ENCODE data around the gene MRPL9.

Gene MRPL9

GRCh38 chr1:151713044-151713443 lies 50.3 kb downstream of the MRPL9 start:
- Histone ChIP-seq H3F3A (ENCODE audit: control insufficient read depth, insufficient read depth) (no peaks in the 10 kb centered on the region), H3K9me3 (ENCODE audit: control insufficient read depth, insufficient read depth, low read length) (no peaks in the 10 kb centered on the region), H4K20me1 (ENCODE audit: control insufficient read depth, insufficient read depth, low read depth, low read length) (no peaks in the 10 kb centered on the region), H3K27me3 (ENCODE audit: control insufficient read depth, low read length) (peaks cover 25% of the 10 kb centered on the region), H3K9me2 (replicated peaks; ENCODE audit: control insufficient read depth, low read length) (no peaks in the 10 kb centered on the region), H3K36me3 (ENCODE audit: control insufficient read depth, low read length) (no peaks in the 10 kb centered on the region), H3K4me3 (ENCODE audit: low read length) (no peak overlapping the region), H3K27ac (ENCODE audit: low read depth, low read length) (no peak overlapping the region), H3K79me2 (ENCODE audit: control insufficient read depth, low read length) (no peaks in the 10 kb centered on the region), H3K4me2 (ENCODE audit: low read length) (no peak overlapping the region), H3K4me1 (ENCODE audit: control insufficient read depth, low read length) (peaks cover 2% of the 10 kb centered on the region; the same call in 1 of the 2 replicates)
- no peak for TF ChIP-seq CTCF (IDR thresholded peaks at IDR 0.05; ENCODE audit: low read depth, low read length, poor library complexity, severe bottlenecking)
- no peak for TF ChIP-seq EZH2phosphoT487 (IDR thresholded peaks at IDR 0.05; ENCODE audit: borderline replicate concordance, low read length)

GRCh38 chr1:151711951-151712350 lies 51.3 kb downstream of the MRPL9 start:
- Histone ChIP-seq H3K27ac (ENCODE audit: low read depth, low read length) (no peak overlapping the region), H3K4me1 (ENCODE audit: control insufficient read depth, low read length) (peaks cover 2% of the 10 kb centered on the region; the same call in 1 of the 2 replicates)

DNA sequence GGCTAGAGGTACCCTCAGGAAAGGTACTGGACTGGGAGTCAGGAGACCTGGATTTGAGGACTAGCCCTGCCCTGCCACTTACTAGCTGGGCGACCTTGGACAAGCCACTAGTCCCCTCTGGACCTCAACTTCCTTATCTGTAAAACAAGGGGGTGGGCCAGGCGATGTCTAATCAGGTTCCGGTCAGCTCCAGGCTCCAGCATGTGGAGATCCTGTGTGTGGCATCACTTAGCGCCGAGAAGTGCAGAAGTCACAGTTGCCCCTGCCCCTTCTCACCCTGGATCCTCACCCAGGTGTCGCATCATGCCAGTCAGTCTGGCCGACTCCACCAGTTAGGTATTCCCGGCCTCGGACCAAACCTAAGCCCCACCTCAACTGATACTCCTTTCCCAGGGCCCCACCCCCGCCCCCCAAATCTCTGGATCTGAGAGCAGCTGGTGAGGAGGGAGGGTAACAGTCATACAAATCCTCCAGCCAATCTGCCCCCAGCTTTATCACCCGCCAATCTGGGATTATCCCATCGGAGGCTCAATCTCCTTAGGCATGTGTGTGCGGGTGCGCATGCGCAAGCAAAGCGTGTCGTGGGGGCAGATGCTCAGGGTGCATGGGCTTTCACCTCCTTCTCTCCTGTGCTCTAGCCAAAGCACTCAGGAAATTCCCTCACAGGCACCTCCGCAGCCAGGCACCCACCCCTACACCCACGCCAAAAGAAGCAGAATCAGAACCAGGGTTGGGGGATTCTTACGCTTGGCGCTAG lies 52.1 kb downstream of the MRPL9 start:
- Histone ChIP-seq H3F3A (ENCODE audit: control insufficient read depth, insufficient read depth) (no peaks in the 10 kb centered on the region), H3K27me3 (ENCODE audit: control insufficient read depth, low read length) (peaks cover 10% of the 10 kb centered on the region; the same call in 1 of the 2 replicates), H3K36me3 (ENCODE audit: control insufficient read depth, low read length) (no peaks in the 10 kb centered on the region), H3K4me2 (ENCODE audit: low read length) (no peak overlapping the region), H3K4me1 (ENCODE audit: control insufficient read depth, low read length) (no peaks in the 10 kb centered on the region), H3K9me2 (replicated peaks; ENCODE audit: control insufficient read depth, low read length) (no peaks in the 10 kb centered on the region), H3K79me2 (ENCODE audit: control insufficient read depth, low read length) (no peaks in the 10 kb centered on the region), H3K4me3 (ENCODE audit: low read length) (no peak overlapping the region), H3K9me3 (ENCODE audit: control insufficient read depth, insufficient read depth, low read length) (no peaks in the 10 kb centered on the region), H3K27ac (ENCODE audit: low read depth, low read length) (no peak overlapping the region), H4K20me1 (ENCODE audit: control insufficient read depth, insufficient read depth, low read depth, low read length) (no peaks in the 10 kb centered on the region)
- TF ChIP-seq CTCF (IDR thresholded peaks at IDR 0.05; ENCODE audit: low read depth, low read length, poor library complexity, severe bottlenecking) (no peak), EZH2phosphoT487 (IDR thresholded peaks at IDR 0.05; ENCODE audit: borderline replicate concordance, low read length) (no peak)

More at GRCh38 chr1:151711951-151712350, 51.3 kb downstream of the MRPL9 start:
- H3K27me3 ChIP-seq (ENCODE audit: control insufficient read depth, low read length), result peaks cover 14% of the 10 kb centered on the region
- H3K4me3 ChIP-seq (ENCODE audit: low read length), result no peak overlapping the region
- no peak overlapping the region for H3K4me2 ChIP-seq (ENCODE audit: low read length)
- H3K9me3 ChIP-seq (ENCODE audit: control insufficient read depth, insufficient read depth, low read length), result no peaks in the 10 kb centered on the region
- TF ChIP-seq EZH2phosphoT487 (IDR thresholded peaks at IDR 0.05; ENCODE audit: borderline replicate concordance, low read length), result no peak
- no peak for TF ChIP-seq CTCF (IDR thresholded peaks at IDR 0.05; ENCODE audit: low read depth, low read length, poor library complexity, severe bottlenecking)
- H3F3A ChIP-seq (ENCODE audit: control insufficient read depth, insufficient read depth), result no peaks in the 10 kb centered on the region
- H3K79me2 ChIP-seq (ENCODE audit: control insufficient read depth, low read length), result no peaks in the 10 kb centered on the region
- H3K36me3 ChIP-seq (ENCODE audit: control insufficient read depth, low read length), result no peaks in the 10 kb centered on the region
- H3K9me2 ChIP-seq (replicated peaks; ENCODE audit: control insufficient read depth, low read length), result no peaks in the 10 kb centered on the region
- no peaks in the 10 kb centered on the region for H4K20me1 ChIP-seq (ENCODE audit: control insufficient read depth, insufficient read depth, low read depth, low read length)
